Spinal cord (tissue), 10 donors: ENCODE data around the gene ALPG. TPM values are rescaled to one million over a fixed set of nuclear protein-coding genes. Genes with fewer than 3 reads are reported as not detected.
"Not testable (repeated sequence)": the region's sequence is repeated elsewhere in the genome, so short reads cannot be mapped to it uniquely, and the experiment has no call there.

Experiments
- DNase-seq, 6 donors: peaks; one replicate each; pipeline versions ENCODE4 v3.0.0 to v3.0.0-alpha.2; 2013 to 2015; ENCODE audit warnings: low spot score in 6 of 6, low read depth in 4 of 6
- H3K27ac ChIP-seq: one replicate; pipeline ENCODE4 v1.5.1; 2013; ENCODE audit warnings: low read depth, low read length, control low read depth
- H3K27me3 ChIP-seq: one replicate; pipeline ENCODE4 v1.6.1; 2013; ENCODE audit warnings: low read length; ENCODE audit not compliant: control insufficient read depth, insufficient read depth
- H3K36me3 ChIP-seq: one replicate; pipeline ENCODE4 v1.6.1; 2013; ENCODE audit warnings: low read length; ENCODE audit not compliant: control insufficient read depth, insufficient read depth
- H3K4me1 ChIP-seq: one replicate; pipeline ENCODE4 v1.6.1; 2013; ENCODE audit warnings: low read length; ENCODE audit not compliant: control insufficient read depth, insufficient read depth
- H3K4me3 ChIP-seq: one replicate; pipeline ENCODE4 v1.5.1; 2013; ENCODE audit warnings: low read depth, low read length, control low read depth
- H3K9me3 ChIP-seq: one replicate; pipeline ENCODE4 v1.6.1; 2013; ENCODE audit warnings: low read length; ENCODE audit not compliant: control insufficient read depth, insufficient read depth
- WGBS: methylation state at CpG from one replicate; pipeline ENCODE4 v1.1.5; 2013; ENCODE audit warnings: missing lambda C conversion rate; ENCODE audit not compliant: insufficient coverage; 5-methylcytosine and 5-hydroxymethylcytosine counted together
- polyA plus RNA-seq, 2 donors: library from polyadenylated mRNA; unstranded; fragments of 120-200 nt; gene quantifications; one replicate each; pipeline ENCODE4 v1.2.1, GENCODE V29; 2013; ENCODE audit not compliant: insufficient read length in 2 of 2
- total RNA-seq, 2 donors: library from RNA; depleted of rRNA in 1 of 2; stranded (reverse); fragments of 120-200 nt in 1 of 2; fragments of >200 nt in 1 of 2; gene quantifications; one replicate each; pipeline versions ENCODE4 v1.2.3 to v1.2.4, GENCODE V29; 2013 to 2014
- donor health status: healthy.

ALPG gene
- total and polyA plus RNA-seq, 4 donors: 0.09 to 0.13 TPM; not detected in 2

- 62% methylated on average over 28 of the region's 40 CpGs for WGBS
Observed at GRCh38 chr2:232409617-232410016, 3.0 kb downstream of the ALPG start.

GRCh38 chr2:232410238-232410900 is 3.7 kb downstream of the ALPG start:
- Histone ChIP-seq H3K27me3 (peaks cover 7% of the 10 kb centered on the region), H3K9me3 (no peaks in the 10 kb centered on the region)

More at GRCh38 chr2:232409617-232410016, 3.0 kb downstream of the ALPG start:
- not testable (repeated sequence) for H3K9me3 ChIP-seq, H3K4me1 ChIP-seq, H3K4me3 ChIP-seq, H3K27me3 ChIP-seq, H3K36me3 ChIP-seq, H3K27ac ChIP-seq, DNase-seq

GRCh38 chr2:232411901-232412629 is 5.4 kb downstream of the ALPG start:
- Histone ChIP-seq H3K27me3 (peaks cover 10% of the 10 kb centered on the region), H3K4me1 (peaks cover 3% of the 10 kb centered on the region), H3K27ac (no peak overlapping the region), H3K36me3 (no peaks in the 10 kb centered on the region), H3K4me3 (no peak overlapping the region), H3K9me3 (no peaks in the 10 kb centered on the region)
- no peak for DNase-seq
- 98% methylated on average over 5 of the region's 6 CpGs for WGBS

More at GRCh38 chr2:232410238-232410900, 3.7 kb downstream of the ALPG start:
- H3K4me1 ChIP-seq: peaks cover 3% of the 10 kb centered on the region
- H3K36me3 ChIP-seq: no peaks in the 10 kb centered on the region
- H3K4me3 ChIP-seq: no peak overlapping the region
- no peak for DNase-seq
- no peak overlapping the region for H3K27ac ChIP-seq
- WGBS: 90% methylated on average over 6 of the region's 7 CpGs

GRCh38 chr2:232412986-232413385 is 6.3 kb downstream of the ALPG start:
- Histone ChIP-seq H3K9me3 (no peaks in the 10 kb centered on the region), H3K27me3 (peaks cover 19% of the 10 kb centered on the region), H3K4me1 (peaks cover 3% of the 10 kb centered on the region), H3K4me3 (no peak overlapping the region), H3K27ac (no peak overlapping the region), H3K36me3 (no peaks in the 10 kb centered on the region)
- DNase-seq: no peak
- no CpG with 5 or more reads among the region's 5 CpGs for WGBS

- H3K27me3 ChIP-seq: peaks cover 41% of the 10 kb centered on the region
Observed at GRCh38 chr2:232415138-232415690, 8.6 kb downstream of the ALPG start.

GRCh38 chr2:232415736-232416520 is 9.3 kb downstream of the ALPG start:
- no peak for DNase-seq
- Histone ChIP-seq H3K27ac (no peak overlapping the region), H3K27me3 (peaks cover 44% of the 10 kb centered on the region), H3K4me1 (peaks cover 24% of the 10 kb centered on the region), H3K4me3 (no peak overlapping the region), H3K36me3 (no peaks in the 10 kb centered on the region), H3K9me3 (no peaks in the 10 kb centered on the region)
- WGBS: 93% methylated on average over 12 of the region's 12 CpGs

More at GRCh38 chr2:232415138-232415690, 8.6 kb downstream of the ALPG start:
- Histone ChIP-seq H3K9me3 (no peaks in the 10 kb centered on the region), H3K36me3 (no peaks in the 10 kb centered on the region), H3K4me3 (no peak overlapping the region), H3K27ac (no peak overlapping the region), H3K4me1 (peaks cover 21% of the 10 kb centered on the region)
- DNase-seq: no peak
- 92% methylated on average over 5 of the region's 8 CpGs for WGBS

- no peak overlapping the region for H3K4me3 ChIP-seq
- peaks cover 53% of the 10 kb centered on the region for H3K27me3 ChIP-seq
- no peak for DNase-seq
- 88% methylated on average over 17 of the region's 17 CpGs for WGBS
- H3K36me3 ChIP-seq: no peaks in the 10 kb centered on the region
- H3K9me3 ChIP-seq: no peaks in the 10 kb centered on the region
- H3K4me1 ChIP-seq: peaks cover 24% of the 10 kb centered on the region
- no peak overlapping the region for H3K27ac ChIP-seq
Observed at GRCh38 chr2:232416521-232417470, 10.2 kb downstream of the ALPG start.

GRCh38 chr2:232417489-232417888 is 10.8 kb downstream of the ALPG start:
- Histone ChIP-seq H3K4me3 (no peak overlapping the region), H3K36me3 (no peaks in the 10 kb centered on the region), H3K27ac (no peak overlapping the region), H3K9me3 (no peaks in the 10 kb centered on the region), H3K27me3 (peaks cover 60% of the 10 kb centered on the region), H3K4me1 (peaks cover 24% of the 10 kb centered on the region)
- DNase-seq: no peak
- 80% methylated on average over 5 of the region's 5 CpGs for WGBS
